Loucy (cell line): ENCODE results near the gene DNPEP.

Experiments
- EZH2phosphoT487 ChIP-seq: fragments of 200-600 bp; IDR thresholded peaks from 2 replicates; pipeline ENCODE4 v1.6.1; 2018; ENCODE audit warnings: antibody characterized with exemption, mild to moderate bottlenecking, moderate library complexity, borderline replicate concordance
- TF ChIP-seq, protein P1 (sequence below): fragments of 200-600 bp; sonication (generic); conservative IDR thresholded peaks from 2 replicates; pipeline ENCODE4 v1.5.1; 2014; ENCODE audit warnings: mild to moderate bottlenecking, antibody characterized with exemption, low read length

DNA sequence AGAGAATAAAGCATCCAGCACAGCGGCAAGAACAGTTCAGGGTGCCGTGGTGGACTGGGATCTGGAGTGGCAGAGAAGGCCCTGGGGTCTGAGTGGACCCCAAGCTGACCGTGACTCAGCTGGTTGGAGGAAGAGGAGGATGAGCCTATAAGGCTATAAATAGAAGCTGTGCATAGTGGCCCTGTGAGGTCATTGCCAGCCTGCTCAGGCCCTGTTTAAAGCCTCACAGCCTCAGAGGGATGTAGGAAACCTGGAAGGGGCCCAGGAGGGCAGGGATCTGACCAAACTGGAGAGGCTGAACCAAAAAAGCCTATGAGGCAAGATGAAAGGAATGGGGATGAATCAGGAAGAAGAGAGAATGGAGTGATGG is 19.1 kb upstream of the DNPEP start:
- TF ChIP-seq, protein P1, sequence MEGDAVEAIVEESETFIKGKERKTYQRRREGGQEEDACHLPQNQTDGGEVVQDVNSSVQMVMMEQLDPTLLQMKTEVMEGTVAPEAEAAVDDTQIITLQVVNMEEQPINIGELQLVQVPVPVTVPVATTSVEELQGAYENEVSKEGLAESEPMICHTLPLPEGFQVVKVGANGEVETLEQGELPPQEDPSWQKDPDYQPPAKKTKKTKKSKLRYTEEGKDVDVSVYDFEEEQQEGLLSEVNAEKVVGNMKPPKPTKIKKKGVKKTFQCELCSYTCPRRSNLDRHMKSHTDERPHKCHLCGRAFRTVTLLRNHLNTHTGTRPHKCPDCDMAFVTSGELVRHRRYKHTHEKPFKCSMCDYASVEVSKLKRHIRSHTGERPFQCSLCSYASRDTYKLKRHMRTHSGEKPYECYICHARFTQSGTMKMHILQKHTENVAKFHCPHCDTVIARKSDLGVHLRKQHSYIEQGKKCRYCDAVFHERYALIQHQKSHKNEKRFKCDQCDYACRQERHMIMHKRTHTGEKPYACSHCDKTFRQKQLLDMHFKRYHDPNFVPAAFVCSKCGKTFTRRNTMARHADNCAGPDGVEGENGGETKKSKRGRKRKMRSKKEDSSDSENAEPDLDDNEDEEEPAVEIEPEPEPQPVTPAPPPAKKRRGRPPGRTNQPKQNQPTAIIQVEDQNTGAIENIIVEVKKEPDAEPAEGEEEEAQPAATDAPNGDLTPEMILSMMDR: no peak
- TF ChIP-seq EZH2phosphoT487: no peak
